ENCODE results near the gene PPP1R10.
"Not testable (repeated sequence)": the region's sequence is repeated elsewhere in the genome, so short reads cannot be mapped to it uniquely, and the experiment has no call there.

Gene PPP1R10

DNA sequence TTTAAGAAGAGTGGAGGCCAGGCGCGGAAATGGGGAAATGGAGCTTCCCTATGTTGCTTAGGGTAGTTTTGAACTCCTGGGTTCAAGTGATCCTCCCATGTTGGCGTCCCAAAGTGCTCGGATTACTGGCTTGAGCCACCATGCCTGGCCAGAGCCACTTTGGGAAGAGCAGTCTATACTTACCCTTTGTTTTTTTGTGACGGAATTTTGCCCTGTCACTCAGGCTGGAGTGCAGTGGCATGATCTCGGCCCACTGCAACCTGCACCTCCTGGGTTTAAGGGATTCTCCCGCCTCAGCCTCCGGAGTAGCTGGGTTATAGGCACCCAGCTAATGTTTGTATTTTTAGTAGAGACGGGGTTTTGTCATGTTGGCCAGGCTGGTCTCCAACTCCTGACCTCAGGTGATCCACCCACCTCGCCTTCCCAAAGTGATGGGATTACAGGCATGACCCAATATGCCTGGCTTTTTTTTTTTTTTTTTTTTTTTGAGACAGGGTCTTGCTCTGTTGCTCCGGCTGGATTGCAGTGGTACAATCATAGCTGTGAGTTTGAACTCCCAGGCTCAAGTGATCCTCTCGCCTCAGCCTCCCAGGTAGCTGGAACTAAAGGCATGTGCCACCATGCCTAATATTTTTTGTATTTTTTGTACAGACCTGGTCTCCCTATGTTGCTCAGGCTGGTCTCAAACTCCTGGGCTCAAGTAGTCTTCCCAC lies 18.0 kb downstream of the PPP1R10 start:
- H3K36me3 ChIP-seq (ENCODE audit: insufficient read depth): peaks cover 9% of the 10 kb centered on the region; the same call in 1 of the 2 replicates
- peaks cover 3% of the 10 kb centered on the region for H3K4me1 ChIP-seq (ENCODE audit: low read depth, poor library complexity, severe bottlenecking)
- no peak overlapping the region for H3K4me2 ChIP-seq
- H3K27ac ChIP-seq: no peak overlapping the region
- no peak overlapping the region for H3K4me3 ChIP-seq (IDR thresholded peaks at IDR 0.05; ENCODE audit: insufficient read depth, low read depth, low read length)
- no peaks in the 10 kb centered on the region for H3K27me3 ChIP-seq (ENCODE audit: insufficient read depth, low read depth)
- H4K20me1 ChIP-seq (ENCODE audit: insufficient read depth): peaks cover 5% of the 10 kb centered on the region; the same call in 1 of the 2 replicates
- TF ChIP-seq, protein P1, sequence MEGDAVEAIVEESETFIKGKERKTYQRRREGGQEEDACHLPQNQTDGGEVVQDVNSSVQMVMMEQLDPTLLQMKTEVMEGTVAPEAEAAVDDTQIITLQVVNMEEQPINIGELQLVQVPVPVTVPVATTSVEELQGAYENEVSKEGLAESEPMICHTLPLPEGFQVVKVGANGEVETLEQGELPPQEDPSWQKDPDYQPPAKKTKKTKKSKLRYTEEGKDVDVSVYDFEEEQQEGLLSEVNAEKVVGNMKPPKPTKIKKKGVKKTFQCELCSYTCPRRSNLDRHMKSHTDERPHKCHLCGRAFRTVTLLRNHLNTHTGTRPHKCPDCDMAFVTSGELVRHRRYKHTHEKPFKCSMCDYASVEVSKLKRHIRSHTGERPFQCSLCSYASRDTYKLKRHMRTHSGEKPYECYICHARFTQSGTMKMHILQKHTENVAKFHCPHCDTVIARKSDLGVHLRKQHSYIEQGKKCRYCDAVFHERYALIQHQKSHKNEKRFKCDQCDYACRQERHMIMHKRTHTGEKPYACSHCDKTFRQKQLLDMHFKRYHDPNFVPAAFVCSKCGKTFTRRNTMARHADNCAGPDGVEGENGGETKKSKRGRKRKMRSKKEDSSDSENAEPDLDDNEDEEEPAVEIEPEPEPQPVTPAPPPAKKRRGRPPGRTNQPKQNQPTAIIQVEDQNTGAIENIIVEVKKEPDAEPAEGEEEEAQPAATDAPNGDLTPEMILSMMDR (conservative IDR thresholded peaks at IDR 0.05; ENCODE audit: low read depth, low read length): no peak
- no peak overlapping the region for H3K9ac ChIP-seq
- no peak overlapping the region for H2AFZ ChIP-seq (ENCODE audit: low read depth)
- H3K79me2 ChIP-seq (ENCODE audit: insufficient read depth, low read depth): no peaks in the 10 kb centered on the region

- H3K4me2 ChIP-seq; H3K36me3 ChIP-seq (ENCODE audit: insufficient read depth); H3K27ac ChIP-seq; H3K4me1 ChIP-seq (ENCODE audit: low read depth, poor library complexity, severe bottlenecking); H3K9ac ChIP-seq; H4K20me1 ChIP-seq (ENCODE audit: insufficient read depth); H2AFZ ChIP-seq (ENCODE audit: low read depth); H3K79me2 ChIP-seq (ENCODE audit: insufficient read depth, low read depth); H3K4me3 ChIP-seq (IDR thresholded peaks at IDR 0.05; ENCODE audit: insufficient read depth, low read depth, low read length); H3K27me3 ChIP-seq (ENCODE audit: insufficient read depth, low read depth): not testable (repeated sequence)
- TF ChIP-seq, protein P1 (conservative IDR thresholded peaks at IDR 0.05; ENCODE audit: low read depth, low read length): peak; percentile 86
Measured at GRCh38 chr6:30597315-30598144, 19.5 kb downstream of the PPP1R10 start.

DNA sequence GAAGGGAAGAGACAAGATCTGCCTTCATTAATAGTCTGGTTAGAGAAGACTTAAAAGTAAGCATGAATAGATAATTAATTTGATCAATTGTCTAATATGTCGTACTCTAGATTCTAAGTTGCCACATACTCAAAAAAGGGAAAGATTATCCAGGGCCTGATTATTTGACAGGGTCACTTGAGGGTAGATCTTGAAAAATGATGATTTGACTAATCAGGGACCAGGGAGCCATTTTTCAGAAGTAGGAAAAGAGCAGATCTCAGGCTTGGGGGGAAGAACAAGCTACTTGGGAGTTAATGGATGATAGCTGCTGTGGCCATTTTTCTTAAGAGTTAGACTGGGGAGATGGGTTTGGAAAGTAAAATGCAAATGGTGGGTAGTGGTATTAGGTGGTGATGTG lies 24.8 kb downstream of the PPP1R10 start:
- no peaks in the 10 kb centered on the region for H3K79me2 ChIP-seq (ENCODE audit: insufficient read depth, low read depth)
- no peak overlapping the region for H3K4me3 ChIP-seq (IDR thresholded peaks at IDR 0.05; ENCODE audit: insufficient read depth, low read depth, low read length)
- peaks cover 10% of the 10 kb centered on the region for H3K4me1 ChIP-seq (ENCODE audit: low read depth, poor library complexity, severe bottlenecking)
- H2AFZ ChIP-seq (ENCODE audit: low read depth): no peak overlapping the region
- no peak overlapping the region for H3K27ac ChIP-seq
- TF ChIP-seq, protein P1 (conservative IDR thresholded peaks at IDR 0.05; ENCODE audit: low read depth, low read length): no peak
- H3K36me3 ChIP-seq (ENCODE audit: insufficient read depth): peaks cover 7% of the 10 kb centered on the region; the same call in 1 of the 2 replicates
- no peak overlapping the region for H3K9ac ChIP-seq
- H3K4me2 ChIP-seq: no peak overlapping the region
- no peaks in the 10 kb centered on the region for H3K27me3 ChIP-seq (ENCODE audit: insufficient read depth, low read depth)
- peaks cover 4% of the 10 kb centered on the region; the same call in 1 of the 2 replicates for H4K20me1 ChIP-seq (ENCODE audit: insufficient read depth)

- TF ChIP-seq, protein P1 (conservative IDR thresholded peaks at IDR 0.05; ENCODE audit: low read depth, low read length): no peak
- peak overlapping the region; percentile 33; the same call in 1 of the 2 replicates for H3K27ac ChIP-seq
- peaks cover 7% of the 10 kb centered on the region; the same call in 1 of the 2 replicates for H3K36me3 ChIP-seq (ENCODE audit: insufficient read depth)
- no peaks in the 10 kb centered on the region for H4K20me1 ChIP-seq (ENCODE audit: insufficient read depth)
- H3K9ac ChIP-seq: no peak overlapping the region
- no peaks in the 10 kb centered on the region for H3K27me3 ChIP-seq (ENCODE audit: insufficient read depth, low read depth)
- no peak overlapping the region for H3K4me3 ChIP-seq (IDR thresholded peaks at IDR 0.05; ENCODE audit: insufficient read depth, low read depth, low read length)
- H3K4me1 ChIP-seq (ENCODE audit: low read depth, poor library complexity, severe bottlenecking): peaks cover 7% of the 10 kb centered on the region
- no peak overlapping the region for H3K4me2 ChIP-seq
- no peaks in the 10 kb centered on the region for H3K79me2 ChIP-seq (ENCODE audit: insufficient read depth, low read depth)
- no peak overlapping the region for H2AFZ ChIP-seq (ENCODE audit: low read depth)
Measured at GRCh38 chr6:30591008-30591407, 26.0 kb downstream of the PPP1R10 start.
